HG02610 (cell line): ENCODE results near the gene ACAD8.

Experiments used
- ATAC-seq: cut with Tn5 transposase; IDR thresholded peaks from one replicate; pipeline ENCODE4 v1.9.1; 2021; ENCODE audit warnings: mild to moderate bottlenecking, moderate library complexity; ENCODE audit not compliant: unreplicated experiment

The ACAD8 gene

DNA sequence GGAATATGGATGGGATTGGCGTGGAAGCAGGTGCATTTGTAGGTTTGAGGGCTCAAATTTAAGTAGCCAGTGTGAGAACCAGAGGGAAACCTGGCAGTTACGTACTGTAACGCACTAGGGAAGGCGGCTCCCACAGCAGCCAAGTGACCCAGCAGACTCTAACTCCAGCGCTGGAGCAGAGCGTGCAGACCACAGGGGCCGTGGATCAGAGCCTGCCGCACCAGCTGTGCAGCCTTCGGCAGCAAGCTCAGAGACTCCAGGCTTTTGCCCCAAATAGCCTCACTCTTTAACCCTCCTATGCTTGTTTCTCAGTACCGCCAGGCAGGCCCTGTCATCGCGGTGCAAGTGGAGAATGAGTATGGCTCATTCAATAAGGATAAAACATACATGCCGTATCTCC, 35.1 kb downstream of the ACAD8 start:
- ATAC-seq = no peak

DNA sequence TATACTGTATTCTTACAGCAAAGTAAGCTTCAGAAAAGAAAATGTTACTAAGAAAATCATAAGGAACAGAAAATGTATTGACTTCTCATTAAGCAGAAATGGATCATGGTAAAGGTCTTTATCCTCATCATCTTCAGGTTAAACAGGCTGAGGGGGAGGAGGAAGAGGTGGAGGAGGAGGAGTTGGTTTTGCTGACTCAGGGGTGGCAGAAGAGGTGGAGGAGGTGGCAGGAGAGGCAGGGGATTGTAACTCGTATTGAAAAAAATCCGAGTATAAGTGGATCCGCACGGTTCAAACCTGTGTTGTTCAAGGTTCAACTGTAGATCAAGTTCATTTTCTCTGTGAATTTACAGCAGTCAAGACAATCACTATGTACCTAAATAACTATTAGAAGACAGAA, 35.8 kb downstream of the ACAD8 start:
- ATAC-seq = no peak

DNA sequence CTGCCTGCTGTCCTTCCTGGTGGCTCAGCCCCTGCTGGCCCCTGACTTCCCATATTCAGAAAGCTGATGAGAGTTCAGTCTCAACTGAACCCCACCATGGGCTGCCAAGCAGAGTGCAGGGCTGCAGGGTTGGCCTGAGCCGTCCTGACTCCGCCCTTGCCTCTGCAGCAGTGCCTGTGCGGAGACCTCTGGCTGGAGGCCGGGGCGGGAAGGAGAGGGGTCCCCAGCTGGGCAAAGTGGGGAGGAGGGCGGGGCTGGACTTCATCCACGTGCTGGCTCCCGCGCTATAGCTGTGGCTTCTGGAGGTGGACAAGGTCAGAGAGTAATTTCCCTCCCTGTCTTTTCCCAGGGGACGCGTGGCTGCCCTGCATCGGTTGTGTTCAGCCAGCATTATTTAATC, 36.4 kb downstream of the ACAD8 start:
- ATAC-seq = no peak

DNA sequence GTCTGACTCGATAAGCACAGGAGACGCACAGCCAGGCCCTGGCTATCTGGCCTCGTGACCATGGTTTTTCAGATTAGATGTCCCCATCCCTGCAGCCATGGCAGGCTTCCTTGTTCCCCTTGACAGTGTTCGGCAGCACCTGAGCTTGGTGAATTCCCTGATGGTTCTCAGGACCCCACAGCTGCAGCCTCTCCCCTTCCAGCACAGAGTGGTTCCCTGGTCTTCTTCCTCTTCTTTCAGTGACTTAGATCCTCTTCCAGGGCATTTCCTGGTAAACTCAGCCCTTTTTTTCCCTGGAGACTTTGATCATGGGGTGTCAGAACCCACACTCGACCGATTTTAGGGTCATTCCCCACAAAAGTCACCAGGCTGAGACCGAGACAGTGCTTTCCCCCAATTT, 37.3 kb downstream of the ACAD8 start:
- ATAC-seq = no peak

DNA sequence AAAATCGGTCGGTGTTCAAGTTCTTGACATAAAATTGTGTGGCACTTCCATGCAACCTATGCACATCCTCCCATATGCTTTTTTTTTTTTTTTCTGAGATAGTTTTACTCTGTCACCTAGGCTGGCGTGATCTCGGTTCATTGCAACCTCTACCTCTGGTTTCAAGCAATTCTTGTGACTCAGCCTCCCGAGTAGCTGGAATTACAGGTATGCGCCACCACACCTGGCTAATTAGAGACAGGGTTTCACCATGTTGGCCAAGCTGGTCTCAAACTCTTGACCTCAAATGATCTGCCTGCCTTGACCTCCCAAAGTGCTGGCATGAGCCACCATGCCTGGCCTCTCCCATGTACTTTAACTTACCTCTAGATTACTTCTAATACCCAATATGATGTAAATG, 37.8 kb downstream of the ACAD8 start:
- no peak for ATAC-seq

DNA sequence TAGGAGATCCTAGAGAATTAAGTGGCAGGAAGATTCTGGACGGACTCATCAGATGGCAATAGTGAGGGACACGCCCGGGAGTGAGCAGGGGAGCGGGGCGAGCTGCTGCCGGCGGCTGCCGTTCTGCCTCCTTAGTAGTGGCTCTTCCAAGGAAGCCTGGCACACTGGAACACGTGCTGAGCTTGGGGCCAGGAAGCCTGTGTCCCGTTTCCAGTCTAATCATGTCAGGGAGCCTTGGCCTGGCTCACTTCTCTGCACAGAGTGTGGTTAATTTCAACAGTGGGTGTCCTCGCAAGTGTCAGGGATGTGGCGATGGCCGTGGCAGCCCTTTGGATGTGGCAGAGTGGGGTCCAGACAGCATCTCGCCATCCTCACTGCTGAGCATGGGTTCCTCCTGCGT, 39.3 kb downstream of the ACAD8 start:
- no peak for ATAC-seq

DNA sequence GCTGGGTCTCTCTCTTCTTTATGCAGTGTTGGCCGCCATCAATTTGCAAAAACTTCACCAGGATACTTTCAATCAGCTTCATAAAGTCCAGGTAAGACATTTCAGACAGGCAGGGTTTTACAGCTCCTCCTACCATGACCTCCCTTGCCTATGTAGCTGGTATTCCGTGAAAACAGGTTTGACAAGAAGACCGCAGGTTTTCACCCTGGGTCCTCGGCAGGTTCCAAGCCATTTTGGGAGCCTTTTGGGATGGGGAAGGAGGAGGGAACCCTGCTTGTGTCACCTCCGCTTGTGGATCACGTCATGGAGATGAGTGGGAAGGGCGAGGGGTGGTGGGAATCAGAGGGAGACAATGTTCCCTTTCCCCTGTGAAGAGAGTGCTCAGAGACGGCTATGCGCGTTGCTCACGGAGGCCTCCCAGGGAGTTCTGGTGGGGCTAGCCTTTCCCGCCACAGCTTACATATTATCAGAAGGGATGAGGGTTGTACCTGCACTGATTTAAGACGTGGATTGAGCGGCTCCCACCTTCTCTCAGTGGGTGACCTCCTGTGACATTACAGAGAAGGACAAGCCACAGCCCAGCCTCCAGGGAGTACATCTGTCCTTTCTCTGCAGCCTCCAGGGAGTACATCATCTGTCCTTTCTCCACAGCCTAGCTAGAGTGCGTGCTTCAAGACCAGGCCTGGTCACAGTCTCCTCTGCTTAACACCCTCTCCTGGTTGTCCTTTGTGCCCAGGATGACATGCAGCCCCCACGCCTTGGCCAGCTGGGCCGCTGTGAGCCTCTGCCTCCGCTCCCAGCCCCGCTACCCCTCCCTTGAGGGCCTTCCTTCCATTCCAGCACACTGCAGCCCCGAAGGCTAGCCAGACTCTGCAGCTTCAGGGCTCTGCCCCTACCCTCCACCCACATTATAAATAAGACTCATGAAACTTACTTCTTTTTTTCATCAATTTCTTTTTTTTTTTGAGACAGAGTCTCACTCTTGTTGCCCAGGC, 40.0 kb downstream of the ACAD8 start:
- ATAC-seq = no peak

DNA sequence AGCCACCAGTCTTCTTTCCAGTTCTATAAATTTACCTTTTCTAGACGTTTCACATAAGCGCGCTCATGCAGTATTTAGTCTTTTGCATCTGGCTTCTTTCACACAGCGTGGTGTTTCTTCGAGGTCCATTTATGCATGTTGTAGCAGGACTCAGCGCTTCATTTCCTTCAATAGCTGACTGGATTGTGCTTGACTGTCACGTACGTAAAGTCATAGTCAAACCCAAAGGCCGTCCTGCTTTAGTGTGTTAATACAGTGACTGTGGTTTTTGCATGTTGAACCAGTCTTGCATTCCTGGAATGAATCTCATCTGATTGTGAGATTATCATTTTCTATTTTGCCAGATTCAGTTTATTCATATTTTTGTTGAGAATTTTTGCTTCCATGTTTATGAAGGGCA, 41.3 kb downstream of the ACAD8 start:
- ATAC-seq = no peak

DNA sequence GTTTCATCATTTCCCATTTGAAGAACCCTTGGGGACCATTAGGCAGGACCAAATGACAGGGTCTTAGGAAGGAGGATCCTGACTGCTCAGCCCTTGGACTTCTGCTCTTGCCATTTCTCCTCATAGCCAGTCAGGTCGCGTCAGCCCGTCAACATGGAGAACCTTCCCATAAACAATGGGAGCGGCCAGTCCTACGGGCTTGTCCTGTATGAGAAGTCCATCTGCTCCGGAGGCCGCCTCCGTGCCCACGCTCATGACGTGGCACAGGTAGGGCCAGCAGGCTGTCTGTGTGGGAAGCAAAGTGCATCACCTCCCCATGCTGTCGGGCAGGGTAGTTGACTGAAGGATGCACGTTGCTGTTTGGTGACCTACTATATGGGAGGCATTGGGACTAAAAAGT, 58.9 kb downstream of the ACAD8 start:
- ATAC-seq = no peak

DNA sequence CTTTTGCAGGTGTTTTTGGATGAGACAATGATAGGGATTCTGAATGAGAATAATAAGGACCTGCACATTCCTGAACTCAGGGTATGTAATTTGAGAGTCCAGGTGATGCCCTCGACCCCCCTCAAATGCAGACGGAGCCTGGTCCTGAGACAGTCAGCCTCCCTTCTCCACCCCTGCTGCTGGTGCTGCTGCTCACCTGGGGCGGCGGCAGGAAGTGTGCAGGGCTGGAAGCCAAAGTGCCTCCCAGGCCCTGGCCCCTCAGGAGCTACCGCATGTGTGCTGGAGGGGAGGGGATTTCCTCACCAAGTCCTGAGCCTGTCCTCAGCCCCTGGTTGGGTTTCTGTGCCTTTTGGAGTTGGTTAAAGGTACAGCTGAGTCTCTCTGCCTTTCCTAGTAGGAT, 59.4 kb downstream of the ACAD8 start:
- no peak for ATAC-seq

DNA sequence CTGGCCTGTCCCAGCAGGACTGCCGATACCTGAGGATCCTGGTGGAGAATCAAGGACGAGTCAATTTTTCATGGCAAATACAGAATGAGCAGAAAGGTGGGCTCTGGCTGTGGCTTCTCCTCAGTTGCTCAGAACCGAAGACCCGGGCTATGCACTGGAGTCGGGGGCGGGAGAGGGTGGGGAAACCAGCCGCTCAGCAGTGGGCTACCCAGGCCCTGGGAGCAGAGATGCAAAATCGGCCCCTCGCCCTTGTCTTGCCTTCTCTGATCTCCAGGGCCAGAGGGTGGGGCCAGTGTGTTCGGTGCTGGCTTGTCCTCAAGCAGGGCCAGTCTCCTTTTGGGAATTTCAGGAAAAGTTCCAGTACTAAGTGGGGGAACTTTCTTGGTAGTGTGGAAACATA, 60.0 kb downstream of the ACAD8 start:
- ATAC-seq = no peak

DNA sequence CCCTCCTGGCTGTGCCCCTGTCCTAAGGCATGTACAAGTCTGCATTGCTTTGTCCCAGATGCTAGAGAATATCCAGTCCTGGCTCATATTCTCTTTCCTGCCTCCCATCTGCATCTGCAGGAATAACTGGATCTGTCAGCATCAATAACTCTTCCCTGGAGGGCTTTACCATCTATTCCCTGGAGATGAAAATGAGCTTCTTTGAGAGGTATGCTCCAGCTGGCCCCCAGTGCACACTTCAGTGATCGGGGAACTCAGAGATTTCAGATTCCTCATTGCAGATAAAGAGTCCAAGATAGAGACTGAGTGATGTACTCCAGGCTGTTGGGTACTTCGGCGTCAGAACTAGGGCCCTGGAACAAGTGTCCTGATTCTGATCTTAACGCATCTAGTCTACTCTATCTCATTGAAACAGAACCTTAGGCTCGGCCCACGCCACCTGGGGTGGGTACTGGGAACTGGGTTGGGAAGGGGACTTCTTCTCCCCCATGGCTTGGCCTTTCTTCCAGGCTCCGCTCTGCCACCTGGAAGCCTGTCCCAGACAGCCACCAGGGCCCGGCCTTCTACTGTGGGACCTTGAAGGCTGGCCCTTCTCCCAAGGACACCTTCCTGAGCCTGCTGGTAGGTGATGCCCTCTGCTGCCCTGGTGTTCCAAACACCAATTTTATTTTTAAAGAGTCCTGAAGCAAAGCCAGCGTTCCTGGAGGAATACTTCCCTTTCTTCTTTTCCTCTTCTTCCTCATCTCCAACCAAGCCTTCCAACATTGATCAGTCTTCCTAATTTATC, 60.6 kb downstream of the ACAD8 start:
- no peak for ATAC-seq
